GM21825 (cell line): ENCODE data around the gene POLE.

ENCODE experiments used
- ATAC-seq: cut with Tn5 transposase; IDR thresholded peaks from one replicate; pipeline ENCODE4 v1.9.1; 2021; ENCODE audit warnings: mild to moderate bottlenecking, moderate library complexity; ENCODE audit not compliant: unreplicated experiment

POLE gene

DNA sequence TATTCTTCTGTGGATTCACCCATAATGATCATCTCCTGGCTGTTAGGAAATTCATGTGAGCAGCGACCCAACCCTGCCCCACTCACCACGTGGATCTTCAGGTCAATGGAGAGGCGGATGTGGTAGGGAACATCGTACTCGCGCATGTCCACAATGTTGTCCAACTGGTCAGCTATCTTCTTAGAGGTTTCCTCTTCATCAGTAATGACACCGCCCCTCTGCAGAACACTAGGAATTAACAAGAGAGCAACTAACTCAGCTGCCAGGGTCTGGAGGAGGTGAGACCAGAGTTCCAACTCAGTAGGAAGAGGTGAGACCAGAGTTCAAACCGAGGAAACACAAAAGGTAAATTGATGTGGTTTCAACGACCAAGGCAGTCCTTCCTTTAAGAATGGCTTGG, 9.7 kb downstream of the POLE start:
- no peak for ATAC-seq

DNA sequence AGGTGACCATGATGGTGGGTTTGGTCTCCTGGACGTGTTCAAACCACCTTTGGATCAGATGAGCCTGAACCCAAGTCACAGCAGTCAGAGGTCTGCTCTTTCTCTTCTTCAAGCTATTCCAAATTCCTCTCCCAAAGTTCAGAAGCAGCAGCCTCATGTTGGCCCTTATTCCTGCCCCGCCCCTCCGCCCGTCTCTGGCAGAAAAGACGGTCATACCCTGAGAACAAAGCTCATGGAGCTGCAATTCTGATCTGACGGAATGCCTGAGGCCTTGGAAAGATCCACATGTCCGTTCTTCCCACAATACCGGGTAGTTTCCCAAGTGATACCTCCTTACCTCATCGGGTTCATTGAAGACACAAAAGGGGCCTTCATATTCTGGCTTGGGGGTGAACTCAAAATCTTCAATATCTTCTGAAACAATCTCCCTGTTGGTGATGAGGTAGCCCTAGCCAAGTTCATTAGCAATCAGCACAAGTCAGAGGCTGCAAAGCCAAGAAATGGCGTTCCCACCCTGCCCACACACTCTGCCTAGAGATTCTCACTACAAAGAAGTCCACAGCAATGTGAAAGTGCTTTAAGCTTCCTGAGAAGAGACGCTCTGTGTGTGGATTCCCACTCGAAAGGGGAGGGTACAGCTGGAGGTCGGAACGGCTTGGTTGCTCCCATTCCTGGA, 11.2 kb downstream of the POLE start:
- ATAC-seq, result no peak

DNA sequence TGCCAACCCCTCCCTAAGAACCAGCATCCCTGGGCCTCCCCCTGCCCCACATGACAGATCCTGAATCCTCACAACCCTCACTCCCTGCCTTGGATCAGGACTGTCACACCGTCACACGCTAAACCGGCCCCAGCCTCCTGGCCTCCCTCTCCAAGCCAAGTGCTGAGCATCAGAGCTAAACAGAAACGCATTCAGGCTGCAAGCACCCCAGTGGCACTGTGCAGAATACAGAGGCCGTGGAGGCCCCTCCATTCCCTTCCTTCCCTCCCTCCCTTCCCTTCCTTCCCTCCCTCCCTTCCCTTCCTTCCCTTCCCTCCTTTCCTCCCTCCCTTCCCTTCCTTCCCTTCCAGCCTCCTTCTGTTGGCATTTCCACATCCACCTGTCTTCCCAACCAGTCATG, 12.6 kb downstream of the POLE start:
- no peak for ATAC-seq

DNA sequence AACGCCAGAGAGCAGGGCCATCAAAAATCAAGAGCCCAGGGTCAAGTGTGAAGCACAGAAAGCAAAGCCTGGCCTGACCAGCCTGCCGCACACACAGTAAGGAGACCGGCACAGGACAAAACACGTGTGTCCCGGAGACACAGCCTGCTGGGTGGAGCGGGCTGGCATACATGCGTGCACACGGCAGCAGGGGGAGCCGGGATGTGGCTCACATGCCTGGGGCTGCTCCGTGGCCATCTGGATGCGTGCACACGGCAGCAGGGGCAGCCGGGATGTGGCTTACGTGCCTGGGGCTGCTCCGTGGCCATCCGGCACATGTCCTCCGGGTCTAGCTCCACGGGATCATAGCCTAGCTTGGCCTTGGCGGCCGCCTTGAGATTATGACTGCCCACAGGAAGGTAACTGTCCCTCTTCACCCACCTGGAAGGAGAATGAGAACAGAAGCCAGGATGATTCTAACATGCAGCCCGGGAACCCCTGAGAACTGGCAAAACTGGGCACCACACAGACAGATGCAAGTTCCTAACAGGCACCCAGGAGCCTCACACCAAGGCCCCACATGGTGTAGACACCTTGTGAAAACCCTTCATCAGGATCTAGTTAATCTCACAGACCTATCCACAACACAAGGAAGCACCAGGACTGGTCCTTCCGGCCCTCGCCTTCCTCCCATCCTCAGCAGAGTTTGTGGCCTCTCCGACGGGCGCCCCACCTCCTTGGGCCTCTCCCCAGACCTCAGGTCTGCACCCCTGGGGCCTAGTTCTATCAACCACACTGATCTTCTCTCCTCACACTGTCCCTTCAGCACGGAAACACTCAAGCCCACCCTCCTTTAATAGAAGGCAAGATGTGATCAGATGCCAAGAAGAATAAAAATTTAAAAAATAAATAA, 13.6 kb downstream of the POLE start:
- ATAC-seq, result no peak

DNA sequence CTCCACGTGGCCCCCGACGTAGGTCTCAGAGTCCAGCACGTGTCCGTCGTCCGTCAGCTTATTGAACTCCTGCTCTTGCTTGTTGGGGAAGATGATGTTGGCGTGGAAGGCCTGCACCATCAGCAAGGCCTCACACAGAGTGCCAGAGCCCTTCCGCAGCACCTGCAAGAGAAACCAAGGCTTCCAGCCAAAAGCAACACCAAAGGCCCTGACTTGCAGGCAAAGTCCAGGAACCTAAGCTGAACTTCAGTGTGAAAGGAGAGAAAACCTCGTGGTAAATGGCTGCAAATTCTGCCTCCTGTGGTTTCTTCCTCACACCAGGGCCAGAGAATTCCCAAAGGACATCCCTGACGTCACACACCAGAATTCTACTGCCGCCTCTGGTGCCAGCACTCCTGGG, 14.5 kb downstream of the POLE start:
- ATAC-seq, result no peak

DNA sequence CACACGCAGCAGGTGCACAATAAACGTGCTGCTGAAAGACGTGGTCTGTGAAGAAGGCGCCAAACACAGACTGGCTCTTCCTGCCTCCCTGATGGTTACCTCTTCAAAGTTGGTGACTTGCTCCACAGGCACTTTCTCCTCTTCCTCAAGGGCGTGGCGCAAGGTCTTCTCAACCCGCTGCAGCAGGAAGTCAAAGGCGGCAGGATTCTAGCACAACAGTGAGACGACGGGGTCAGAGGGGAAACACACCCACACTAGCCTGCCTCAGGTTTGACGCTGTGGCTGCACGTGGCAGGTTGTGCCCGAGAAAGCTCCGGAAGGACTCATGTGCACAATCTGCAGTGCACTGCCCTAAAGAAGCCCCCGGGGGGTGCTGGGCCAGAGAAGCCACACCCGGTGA, 15.0 kb downstream of the POLE start:
- ATAC-seq, result no peak

DNA sequence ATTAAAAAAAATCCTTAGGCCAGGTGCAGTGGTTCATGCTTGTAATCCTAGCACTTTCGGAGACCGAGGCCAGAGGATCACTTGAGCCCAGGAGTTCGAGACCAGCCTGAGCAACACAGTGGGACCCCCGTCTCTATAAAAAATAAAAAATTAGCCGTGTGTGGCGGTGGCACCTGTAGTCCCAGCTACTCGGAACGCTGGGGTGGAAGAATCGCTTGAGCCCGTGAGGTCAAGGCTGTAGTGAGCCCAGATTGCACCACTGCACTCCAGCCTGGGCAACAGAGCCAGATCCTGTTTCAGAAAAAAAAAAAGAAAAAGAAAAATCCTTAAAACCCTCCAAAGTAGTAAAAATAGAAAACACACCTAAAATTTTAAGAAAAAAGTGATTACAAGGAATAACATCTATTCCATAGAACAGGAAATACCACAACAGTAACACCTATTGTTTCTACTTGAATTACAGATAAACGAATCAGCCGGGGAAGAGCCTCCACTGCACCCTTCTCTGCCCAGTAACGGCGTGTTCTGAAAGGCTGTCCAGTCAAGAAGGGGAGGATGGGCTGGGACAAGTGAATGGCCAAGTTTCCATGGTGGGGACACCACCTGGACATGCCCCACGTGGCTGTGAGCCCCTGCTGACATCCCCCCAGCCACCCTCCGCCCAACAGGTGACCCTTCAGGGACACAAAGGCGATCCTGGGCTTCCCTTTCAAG, 17.8 kb downstream of the POLE start:
- no peak for ATAC-seq

DNA sequence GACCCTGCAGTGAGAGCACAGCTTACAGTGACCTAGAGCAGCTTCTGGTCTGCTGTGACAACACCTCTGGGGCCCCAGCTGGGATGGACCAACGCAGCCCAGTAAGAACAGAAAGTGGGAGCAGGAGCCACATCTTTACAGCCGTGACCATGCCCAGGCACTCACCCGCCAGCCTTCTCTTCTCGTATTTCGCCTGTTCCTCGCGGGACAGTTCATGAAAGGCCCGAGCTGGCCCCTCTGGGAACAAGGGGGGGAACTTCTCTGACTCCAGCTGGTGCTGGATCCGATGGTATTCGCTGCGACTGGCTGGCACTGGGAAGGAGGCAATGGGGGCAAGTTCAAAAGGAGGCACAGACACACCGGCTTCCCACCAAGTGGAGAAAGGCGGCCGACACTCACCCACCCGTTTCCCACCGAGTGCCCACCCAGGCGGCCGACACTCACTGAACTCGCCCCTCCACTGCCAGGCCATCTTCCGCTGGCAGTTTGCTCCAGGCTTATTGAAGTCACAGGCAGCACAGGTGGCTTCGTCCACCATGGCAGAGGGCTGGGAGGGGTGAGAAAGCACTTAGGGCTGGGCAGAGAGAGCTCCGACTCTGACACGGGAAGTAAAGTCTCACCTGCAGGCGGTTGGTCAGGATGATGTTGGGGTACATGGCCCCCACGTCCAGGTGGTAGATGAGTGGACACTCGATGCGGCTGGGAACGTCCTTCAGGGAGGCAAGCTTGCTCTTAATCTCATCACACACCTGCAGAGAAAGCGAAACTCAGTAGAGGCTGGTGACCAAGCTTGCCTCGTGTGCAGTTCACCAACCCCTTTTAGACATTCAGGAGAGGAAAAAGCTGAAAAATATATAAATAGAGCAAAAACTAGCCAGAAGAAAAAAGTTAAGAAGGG, 18.7 kb downstream of the POLE start:
- no peak for ATAC-seq

DNA sequence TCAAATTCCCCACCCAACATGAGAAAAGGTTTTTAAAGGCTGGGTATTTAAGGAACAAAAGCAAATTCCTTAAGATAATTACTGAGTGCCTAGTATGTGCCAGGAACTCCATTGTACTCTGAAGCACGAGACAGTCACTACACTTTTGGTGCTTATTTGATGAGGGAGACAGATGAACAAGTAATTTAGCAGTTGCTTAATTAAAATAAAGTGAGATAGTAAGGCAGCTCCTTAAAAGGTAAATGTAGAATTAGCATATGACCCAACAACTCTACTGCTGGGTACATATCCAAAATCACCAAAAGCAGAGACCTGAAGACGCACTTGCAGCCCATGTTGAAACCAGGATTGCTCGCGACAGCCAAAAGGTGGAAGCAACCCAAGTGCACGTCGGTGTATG, 21.3 kb downstream of the POLE start:
- ATAC-seq, result no peak

DNA sequence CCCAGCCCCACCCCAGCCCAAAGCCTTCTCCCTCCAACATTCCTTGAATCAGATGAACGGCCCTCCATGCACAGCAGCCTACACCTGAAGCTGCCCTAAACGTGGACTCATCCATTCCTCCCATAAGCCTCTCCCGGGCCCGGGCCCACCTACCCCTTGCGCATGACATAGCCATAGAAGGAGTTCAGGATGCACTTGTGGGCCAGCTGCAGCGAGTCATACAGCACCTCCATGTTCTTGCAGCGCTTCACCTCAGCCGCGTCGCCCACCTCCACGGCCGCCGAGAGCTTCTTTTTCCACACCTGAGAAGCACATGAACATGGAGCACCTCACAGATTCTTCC, 22.0 kb downstream of the POLE start:
- no peak for ATAC-seq

DNA sequence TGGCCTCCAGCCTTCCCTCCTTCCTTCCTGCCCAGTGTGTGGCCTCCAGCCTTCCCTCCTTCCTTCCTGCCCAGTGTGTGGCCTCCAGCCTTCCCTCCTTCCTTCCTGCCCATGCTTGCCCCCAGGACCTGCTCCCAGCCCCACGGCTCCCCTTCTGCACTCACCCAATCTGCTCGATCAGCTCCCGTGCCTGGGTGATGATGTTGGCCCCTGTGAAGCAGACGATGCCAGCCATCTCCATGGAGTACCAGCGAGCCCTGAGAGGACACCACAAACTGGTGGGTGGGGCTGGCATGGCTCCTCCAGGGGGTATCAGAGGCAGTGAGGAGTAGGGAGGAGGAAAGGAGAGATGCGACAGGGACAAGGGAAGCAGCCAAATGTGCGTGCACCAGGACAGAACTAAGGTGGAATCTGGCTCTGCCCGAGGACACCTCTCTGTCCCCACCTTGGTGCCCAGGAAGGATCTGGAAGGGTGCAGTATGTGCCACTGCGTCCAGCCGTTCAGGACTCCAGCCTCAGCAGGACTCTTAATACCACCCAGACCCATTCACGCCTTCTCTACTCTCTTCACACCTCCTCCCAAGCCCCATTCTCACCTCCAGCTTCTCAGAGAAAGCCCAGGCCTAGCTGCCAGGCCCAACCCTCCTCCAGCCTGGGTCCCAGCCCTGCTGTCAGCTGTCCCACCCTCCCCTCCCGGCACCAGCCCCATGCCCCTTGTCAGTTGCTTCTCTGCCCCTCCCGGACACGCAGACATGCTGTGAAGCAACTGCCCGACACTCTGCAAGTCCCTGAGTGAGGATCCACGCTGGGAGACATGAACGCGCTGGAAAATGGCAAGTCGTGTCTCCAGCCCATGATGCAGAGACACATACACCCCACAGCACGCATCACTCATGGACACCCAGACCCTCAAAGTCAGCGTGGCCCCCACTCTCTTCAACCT, 22.7 kb downstream of the POLE start:
- ATAC-seq, result no peak

DNA sequence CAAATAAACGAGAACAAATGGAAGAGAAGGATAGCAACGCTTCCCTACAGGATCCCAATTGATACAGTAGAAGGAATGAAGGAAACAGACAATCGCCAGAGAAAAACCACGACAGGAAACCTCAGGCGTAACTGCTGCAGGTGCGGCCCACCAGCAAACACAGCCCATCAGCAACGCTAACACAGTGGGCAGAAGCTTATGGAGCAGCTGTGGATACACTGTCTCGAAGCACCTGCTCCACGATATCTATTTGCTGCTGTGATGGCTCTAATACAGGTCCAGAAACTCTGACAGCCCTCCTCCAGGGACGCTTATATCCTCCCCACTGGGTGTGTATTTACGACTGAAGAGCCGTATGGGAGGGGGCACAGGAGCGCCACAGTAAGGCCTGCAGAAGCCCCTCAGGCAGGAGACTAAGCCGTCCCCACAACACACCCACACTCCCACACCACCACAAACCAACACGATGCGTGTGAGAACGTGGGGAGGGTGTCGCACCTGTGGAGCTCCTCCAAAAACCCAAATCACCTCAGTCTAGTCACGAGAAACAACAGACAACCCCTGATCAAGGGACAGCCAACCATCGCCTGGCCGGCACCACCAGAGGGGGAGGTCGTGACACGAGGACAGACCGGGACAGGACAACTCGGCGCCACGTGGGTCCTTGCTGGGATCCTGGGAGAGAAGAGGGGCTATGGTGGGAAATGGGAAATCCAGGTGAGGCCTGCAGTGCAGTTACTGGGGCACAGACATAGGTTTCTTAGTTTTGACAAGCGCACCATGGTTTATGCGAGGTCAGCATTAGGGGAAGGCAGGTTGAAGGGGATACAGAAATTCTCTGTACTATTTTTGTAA, 24.0 kb downstream of the POLE start:
- no peak for ATAC-seq

DNA sequence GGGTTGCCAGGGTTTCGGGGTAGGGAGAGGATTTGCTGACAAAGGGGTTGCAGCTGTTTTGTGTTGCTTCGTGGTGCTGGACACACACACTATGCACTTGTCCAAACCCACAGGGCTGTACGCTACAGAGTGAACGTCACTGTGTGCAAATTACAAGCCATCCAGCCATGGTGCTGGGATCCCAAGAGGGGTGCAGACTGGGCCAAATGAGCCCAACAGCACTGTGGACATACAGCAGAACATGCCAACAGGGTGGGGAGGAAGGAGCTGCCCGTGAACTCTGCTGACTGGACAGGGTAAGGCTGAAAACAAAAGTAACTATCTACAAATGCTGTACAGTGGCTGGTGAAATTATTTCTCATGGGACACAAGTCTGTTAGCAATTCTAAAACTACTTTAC, 25.2 kb downstream of the POLE start:
- no peak for ATAC-seq

DNA sequence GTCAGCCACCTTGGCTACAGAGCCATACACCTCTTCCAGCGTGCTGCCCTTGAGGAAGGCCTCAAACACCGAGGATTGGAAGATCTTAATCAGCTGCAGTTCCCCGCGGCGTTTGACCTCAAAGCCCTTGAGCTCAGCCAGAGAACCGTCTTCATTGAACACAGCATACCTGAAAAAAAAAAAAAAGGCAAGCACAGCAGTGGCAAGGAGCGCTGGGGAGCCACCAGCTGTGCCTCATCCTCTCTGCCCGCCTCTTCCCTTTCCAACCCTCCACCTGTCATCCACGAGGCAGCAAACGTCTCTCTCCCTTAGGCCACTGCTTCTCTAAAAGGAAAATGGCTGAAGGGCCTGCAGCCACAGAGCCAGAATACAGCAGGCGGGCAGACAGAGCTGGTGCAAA, 26.1 kb downstream of the POLE start:
- no peak for ATAC-seq

DNA sequence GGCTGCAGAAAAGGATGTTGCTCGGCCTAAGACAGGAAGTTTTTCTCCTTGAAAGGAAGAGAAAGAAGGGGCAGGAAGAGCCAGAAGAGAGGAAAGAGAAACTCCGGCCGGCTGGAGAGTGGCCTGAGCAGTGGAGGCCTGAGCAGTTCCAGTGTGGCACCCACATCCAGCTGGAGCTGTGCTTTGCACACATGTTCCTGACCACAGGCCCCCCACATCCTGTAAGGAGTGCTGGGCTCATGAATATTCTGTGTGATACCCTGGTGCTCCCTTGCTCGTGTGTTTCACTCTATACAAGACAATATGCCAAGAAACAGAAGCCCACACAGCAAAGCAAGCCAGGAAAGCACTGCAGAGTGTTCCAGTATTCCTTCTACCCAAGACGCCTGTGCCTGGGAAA, 27.1 kb downstream of the POLE start:
- ATAC-seq, result no peak

DNA sequence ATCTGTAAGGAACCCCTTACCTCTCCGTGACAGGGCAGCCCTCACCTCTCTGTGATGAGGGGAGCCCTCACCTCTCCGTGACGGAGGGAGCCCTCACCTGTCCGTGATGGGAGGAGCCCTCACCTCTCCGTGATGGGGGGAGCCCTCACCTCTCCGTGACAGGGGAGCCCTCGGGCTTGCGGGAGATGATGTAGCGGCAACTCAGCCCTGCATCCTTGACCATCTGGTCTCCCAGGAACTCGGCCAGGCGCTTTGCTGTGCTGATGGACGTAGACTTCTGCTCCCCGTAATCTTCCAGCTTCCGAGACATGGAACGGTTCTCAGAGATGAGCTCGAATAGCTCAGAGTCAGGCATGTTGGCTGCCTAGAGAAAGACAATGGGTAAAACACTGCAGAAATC, 28.0 kb downstream of the POLE start:
- no peak for ATAC-seq

DNA sequence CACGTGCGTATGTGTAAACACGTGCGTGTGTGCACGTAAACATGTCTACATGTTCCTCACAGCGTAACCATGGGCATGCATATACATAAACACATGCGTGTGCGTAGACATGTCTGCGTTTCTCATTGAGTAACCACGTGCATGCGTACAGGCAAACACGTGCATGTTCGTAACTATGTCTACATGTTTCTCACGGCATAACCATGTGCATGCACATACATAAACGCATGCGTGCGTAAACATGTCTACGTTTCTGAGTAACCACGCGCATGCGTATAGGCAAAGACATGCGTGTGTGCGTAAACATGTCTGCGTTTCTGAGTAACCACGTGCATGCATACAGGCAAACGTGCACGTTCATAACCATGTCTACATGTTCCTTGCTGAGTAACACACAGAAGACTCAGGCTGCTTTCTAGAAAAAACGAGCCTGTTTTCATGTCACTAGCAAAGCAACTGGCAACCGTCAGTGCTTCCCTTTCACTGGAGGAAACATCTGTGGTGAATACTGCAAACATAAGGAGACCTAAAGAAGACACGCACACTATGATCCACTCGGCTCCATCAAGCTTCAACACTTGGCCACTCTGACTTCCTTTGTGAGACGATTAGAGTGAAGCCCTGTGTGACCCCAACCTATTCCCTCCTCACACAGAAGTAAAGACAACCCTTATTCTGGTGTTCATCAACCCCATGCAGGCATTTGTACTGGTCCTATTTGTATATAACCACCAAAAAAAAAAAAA, 28.8 kb downstream of the POLE start:
- ATAC-seq, result no peak

DNA sequence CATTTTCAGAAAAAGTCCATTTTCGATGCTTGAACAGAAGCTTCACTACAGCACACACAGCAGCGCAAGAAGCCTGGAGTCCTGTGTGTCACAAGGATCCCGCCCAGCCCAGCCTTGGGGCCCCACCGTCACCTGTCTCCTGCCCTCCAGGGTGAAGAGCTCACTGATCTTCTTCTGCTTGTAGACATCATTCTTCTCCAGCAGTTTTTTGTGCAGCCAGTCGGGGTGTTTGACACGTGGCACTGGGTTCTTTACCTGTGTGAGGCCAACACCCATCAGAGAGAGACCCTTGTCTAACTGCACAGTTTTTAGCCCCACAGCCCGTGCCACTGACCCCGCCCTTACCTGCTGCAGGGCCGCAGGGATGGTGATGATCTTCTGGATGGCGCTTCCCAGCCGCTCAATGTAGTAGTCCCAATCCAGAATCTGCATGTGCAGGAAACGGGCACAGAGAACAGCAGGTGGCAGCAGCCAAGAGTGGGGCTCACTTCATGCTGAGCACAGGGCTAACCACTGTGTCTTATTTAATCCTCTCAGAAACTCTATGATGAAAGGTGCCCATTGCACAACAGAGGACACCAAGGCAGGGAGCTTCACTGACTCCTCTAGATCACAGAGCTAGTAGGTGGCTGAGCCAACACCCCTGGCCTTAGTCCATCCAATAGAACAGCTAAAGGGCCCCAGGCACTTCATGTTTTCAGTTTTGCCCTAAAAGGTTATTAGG, 30.0 kb downstream of the POLE start:
- ATAC-seq, result no peak
